D721Med (cell line): ENCODE measurements around the gene PIK3CA.
A peak's percentile ranks its signal among the peaks of the same experiment; 100 is the strongest.
"Not testable (repeated sequence)": the region's sequence is repeated elsewhere in the genome, so short reads cannot be mapped to it uniquely, and the experiment has no call there.

Experiments
- DNase-seq: peaks from one replicate; pipeline ENCODE4 v3.0.0; 2011; ENCODE audit warnings: low spot score; ENCODE audit not compliant: insufficient read length
- FAIRE-seq: peaks from 2 replicates; lab custom pipeline; 2011; peaks lifted over from hg19 to GRCh38; lab: Jason Lieb, UNC
- CTCF ChIP-seq: IDR thresholded peaks from 2 replicates; pipeline ENCODE4 v1.5.1; 2012; ENCODE audit warnings: mild to moderate bottlenecking, control low read depth; ENCODE audit not compliant: insufficient read depth; ENCODE audit errors: missing control alignments

PIK3CA gene

GRCh38 chr3:179229177-179229576 is 81.0 kb downstream of the PIK3CA start:
- no peak for TF ChIP-seq CTCF
- FAIRE-seq (peak; percentile 73), DNase-seq (no peak)

GRCh38 chr3:179233043-179233442 is 84.9 kb downstream of the PIK3CA start:
- no peak for FAIRE-seq
- no peak for DNase-seq
- no peak for TF ChIP-seq CTCF

- no peak for DNase-seq
- TF ChIP-seq CTCF = no peak
- no peak for FAIRE-seq
Measured at GRCh38 chr3:179234199-179234598, 86.0 kb downstream of the PIK3CA start.

GRCh38 chr3:179236669-179237301 is 88.6 kb downstream of the PIK3CA start:
- no peak for FAIRE-seq

GRCh38 chr3:179240299-179240698 is 92.1 kb downstream of the PIK3CA start:
- not testable (repeated sequence) for DNase-seq, FAIRE-seq

More at GRCh38 chr3:179236669-179237301, 88.6 kb downstream of the PIK3CA start:
- no peak for TF ChIP-seq CTCF
- no peak for DNase-seq

- DNase-seq, FAIRE-seq: not testable (repeated sequence)
Measured at GRCh38 chr3:179242859-179243258, 94.7 kb downstream of the PIK3CA start.

- DNase-seq (no peak), FAIRE-seq (no peak)
- no peak for TF ChIP-seq CTCF
Measured at GRCh38 chr3:179244878-179245277, 96.7 kb downstream of the PIK3CA start.

- FAIRE-seq (no peak), DNase-seq (no peak)
- no peak for TF ChIP-seq CTCF
Measured at GRCh38 chr3:179247289-179248015, 99.3 kb downstream of the PIK3CA start.
